ENCODE data around the gene LRP2. TPM values are rescaled to one million over a fixed set of nuclear protein-coding genes. Genes with fewer than 3 reads are reported as not detected.
"Not testable (repeated sequence)": the region's sequence is repeated elsewhere in the genome, so short reads cannot be mapped to it uniquely, and the experiment has no call there.

The LRP2 gene
- total and polyA plus RNA-seq, 2 of the 4 experiments (the other 2 are of a cell fraction), result not detected

GRCh38 chr2:169406891-169407290, 44.6 kb upstream of the LRP2 start:
- no peaks in the 10 kb centered on the region for H3K4me1 ChIP-seq (ENCODE audit: control insufficient read depth, insufficient read depth, low read length)
- 29% methylated on average over 1 of the region's 3 CpGs; no CpG with 5 or more reads in 1 of the 2 experiments for WGBS, 2 experiments (ENCODE audit: extremely low coverage in 2 of 2, insufficient read length in 1 of 2)
- no peak overlapping the region for H3K18ac ChIP-seq (ENCODE audit: low read depth, low read length)
- H4K5ac ChIP-seq (ENCODE audit: low read depth, low read length), result no peak overlapping the region
- TF ChIP-seq RCOR1 (IDR thresholded peaks at IDR 0.05; ENCODE audit: insufficient replicate concordance, low read length), result no peak
- H3K9me3 ChIP-seq (ENCODE audit: control insufficient read depth, insufficient read depth, low read length), result no peaks in the 10 kb centered on the region
- in situ Hi-C loops (cut with MboI; ENCODE audit: low sequenced_read_pairs) (no loop called here), intact Hi-C loops (cut with micrococcal nuclease) (no loop called here), dilution Hi-C loops (cut with HindIII; ENCODE audit: low sequenced_read_pairs, unreplicated experiment) (no loop called here)
- no peak overlapping the region for H3K23ac ChIP-seq (ENCODE audit: low read depth, low read length)
- H3K4me3 ChIP-seq (ENCODE audit: insufficient read depth, low read depth, low read length), result no peak overlapping the region
- no peak overlapping the region for H2BK5ac ChIP-seq (ENCODE audit: low read depth, low read length, poor library complexity, severe bottlenecking)
- H2BK120ac ChIP-seq (ENCODE audit: low read depth, low read length), result no peak overlapping the region
- no peaks in the 10 kb centered on the region for H3K27me3 ChIP-seq (ENCODE audit: control insufficient read depth, insufficient read depth, low read length)
- ATAC-seq (ENCODE audit: low read depth), result no peak
- H3K14ac ChIP-seq (replicated peaks; ENCODE audit: low read depth, low read length), result no peak overlapping the region
- ChIA-PET POLR2A (ENCODE audit: unreplicated experiment) (no interaction called here), CTCF (no interaction called here)
- DNase-seq, result no peak
- H3K4ac ChIP-seq (ENCODE audit: low read depth, low read length), result no peak overlapping the region
- H4K8ac ChIP-seq (ENCODE audit: low read depth in 2 of 2, low read length in 2 of 2), result no peak overlapping the region
- no peak overlapping the region for H3K4me2 ChIP-seq (ENCODE audit: low read depth, low read length)
- H2AFZ ChIP-seq (replicated peaks; ENCODE audit: low read length, poor library complexity), result no peak overlapping the region
- no peaks in the 10 kb centered on the region for H3K9me1 ChIP-seq (ENCODE audit: insufficient read depth, low read length)
- H4K91ac ChIP-seq (ENCODE audit: insufficient read depth, low read depth, low read length), result no peak overlapping the region
- no peaks in the 10 kb centered on the region for H3K79me1 ChIP-seq (ENCODE audit: low read depth in 1 of 2, low read length in 2 of 2)
- H3K36me3 ChIP-seq (ENCODE audit: control insufficient read depth, insufficient read depth, low read length), result no peaks in the 10 kb centered on the region
- no peak overlapping the region for H2AK9ac ChIP-seq (replicated peaks; ENCODE audit: low read depth, low read length, poor library complexity)
- H4K20me1 ChIP-seq (ENCODE audit: insufficient read depth, low read length), result no peaks in the 10 kb centered on the region
- no peak overlapping the region for H3K9ac ChIP-seq (ENCODE audit: low read depth, low read length)
- no peak overlapping the region for H3K27ac ChIP-seq (ENCODE audit: insufficient read depth, low read length)
- H2BK20ac ChIP-seq (ENCODE audit: low read depth, low read length), result no peak overlapping the region
- no TSS peak for BruUV-seq (replicated peaks)
- H2BK15ac ChIP-seq (ENCODE audit: low read depth, low read length), result no peak overlapping the region
- no peak overlapping the region for H3K56ac ChIP-seq (ENCODE audit: extremely low read depth, insufficient read depth, low read length)
- no peak overlapping the region for H2AK5ac ChIP-seq (ENCODE audit: low read depth, low read length)

DNA sequence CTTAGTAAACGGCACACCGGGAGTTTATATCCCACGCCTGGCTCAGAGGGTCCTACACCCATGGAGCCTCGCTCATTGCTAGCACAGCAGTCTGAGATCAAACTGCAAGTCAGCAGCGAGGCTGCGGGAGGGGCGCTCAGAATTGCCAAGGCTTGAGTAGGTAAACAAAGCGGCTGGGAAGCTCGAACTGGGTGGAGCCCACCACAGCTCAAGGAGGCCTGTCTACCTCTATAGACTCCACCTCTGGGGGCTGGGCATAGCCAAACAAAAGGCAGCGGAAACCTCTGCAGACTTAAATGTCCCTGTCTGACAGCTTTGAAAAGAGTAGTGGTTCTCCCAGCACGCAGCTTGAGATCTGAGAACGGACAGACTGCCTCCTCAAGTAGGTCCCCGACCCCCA, 37.2 kb upstream of the LRP2 start:
- H2BK20ac ChIP-seq (ENCODE audit: low read depth, low read length); BruUV-seq (replicated peaks); ATAC-seq (ENCODE audit: low read depth); H4K5ac ChIP-seq (ENCODE audit: low read depth, low read length); H3K27me3 ChIP-seq (ENCODE audit: control insufficient read depth, insufficient read depth, low read length); in situ Hi-C loops (cut with MboI; ENCODE audit: low sequenced_read_pairs); H2BK5ac ChIP-seq (ENCODE audit: low read depth, low read length, poor library complexity, severe bottlenecking); POLR2A ChIA-PET (ENCODE audit: unreplicated experiment); H3K56ac ChIP-seq (ENCODE audit: extremely low read depth, insufficient read depth, low read length); H3K14ac ChIP-seq (replicated peaks; ENCODE audit: low read depth, low read length); DNase-seq; H2AK9ac ChIP-seq (replicated peaks; ENCODE audit: low read depth, low read length, poor library complexity); H3K79me1 ChIP-seq (ENCODE audit: low read depth in 1 of 2, low read length in 2 of 2); intact Hi-C loops (cut with micrococcal nuclease); H2AK5ac ChIP-seq (ENCODE audit: low read depth, low read length); H3K18ac ChIP-seq (ENCODE audit: low read depth, low read length); H4K20me1 ChIP-seq (ENCODE audit: insufficient read depth, low read length); H2BK120ac ChIP-seq (ENCODE audit: low read depth, low read length); H2BK15ac ChIP-seq (ENCODE audit: low read depth, low read length); H3K4ac ChIP-seq (ENCODE audit: low read depth, low read length); H3K4me2 ChIP-seq (ENCODE audit: low read depth, low read length); H3K9ac ChIP-seq (ENCODE audit: low read depth, low read length); H3K27ac ChIP-seq (ENCODE audit: insufficient read depth, low read length); H3K9me3 ChIP-seq (ENCODE audit: control insufficient read depth, insufficient read depth, low read length); H4K91ac ChIP-seq (ENCODE audit: insufficient read depth, low read depth, low read length); H3K23ac ChIP-seq (ENCODE audit: low read depth, low read length); H3K4me3 ChIP-seq (ENCODE audit: insufficient read depth, low read depth, low read length); CTCF ChIA-PET; H3K4me1 ChIP-seq (ENCODE audit: control insufficient read depth, insufficient read depth, low read length); H2AFZ ChIP-seq (replicated peaks; ENCODE audit: low read length, poor library complexity); H3K36me3 ChIP-seq (ENCODE audit: control insufficient read depth, insufficient read depth, low read length); H3K9me1 ChIP-seq (ENCODE audit: insufficient read depth, low read length); dilution Hi-C loops (cut with HindIII; ENCODE audit: low sequenced_read_pairs, unreplicated experiment); H4K8ac ChIP-seq (ENCODE audit: low read depth in 2 of 2, low read length in 2 of 2): not testable (repeated sequence)
- WGBS, 2 experiments (ENCODE audit: extremely low coverage in 2 of 2, insufficient read length in 1 of 2), result no CpG with 5 or more reads among the region's 13 CpGs
